Breast epithelium (tissue), 3 donors: Measurements from ENCODE around the gene EID2.

Experiments used
- CTCF ChIP-seq, 3 donors: fragments of 450-650 bp; IDR thresholded peaks; one replicate each; pipeline ENCODE4 v1.5.1; 2016 to 2017; ENCODE audit warnings: antibody characterized with exemption in 3 of 3, mild to moderate bottlenecking in 3 of 3, moderate library complexity in 3 of 3
- POLR2A ChIP-seq: fragments of 450-650 bp; IDR thresholded peaks from one replicate; pipeline ENCODE4 v1.6.1; 2016; ENCODE audit warnings: antibody characterized with exemption, mild to moderate bottlenecking, moderate library complexity
- POLR2AphosphoS5 ChIP-seq, 3 donors: sonication (generic); formaldehyde crosslinking; IDR thresholded peaks; one replicate each; pipeline ENCODE4 v1.6.1; 2017; ENCODE audit warnings: antibody characterized with exemption in 3 of 3

GRCh38 chr19:39499932-39500331 is 40.0 kb downstream of the EID2 start:
- no peak for TF ChIP-seq CTCF (IDR thresholded peaks at IDR 0.05)
- TF ChIP-seq POLR2AphosphoS5 (IDR thresholded peaks at IDR 0.05), result no peak
- no peak for TF ChIP-seq POLR2A
